GM12878 (cell line): ENCODE data around the gene GALNT18.

Source experiments
- CREB1 ChIP-seq: IDR thresholded peaks from 2 replicates; pipeline ENCODE4 v1.6.1; 2012; ENCODE audit warnings: low read depth, mild to moderate bottlenecking, inconsistent platforms
- JUNB ChIP-seq: IDR thresholded peaks from 2 replicates; pipeline ENCODE4 v1.6.1; 2016; ENCODE audit warnings: antibody characterized with exemption, mild to moderate bottlenecking
- POLR2A ChIP-seq: IDR thresholded peaks from 2 replicates; pipeline ENCODE4 v1.6.1; 2011; ENCODE audit warnings: low read depth, mild to moderate bottlenecking, low read length
- RB1 ChIP-seq: fragments of 450-650 bp; formaldehyde crosslinking; IDR thresholded peaks from 2 replicates; pipeline ENCODE4 v1.6.1; 2017; ENCODE audit warnings: mild to moderate bottlenecking, borderline replicate concordance
- STAT1 ChIP-seq: fragments of 450-650 bp; conservative IDR thresholded peaks from 2 replicates; pipeline ENCODE4 v1.6.1; 2014; ENCODE audit warnings: antibody characterized with exemption, mild to moderate bottlenecking
- TAF1 ChIP-seq: IDR thresholded peaks from 2 replicates; pipeline ENCODE4 v1.6.1; 2011; ENCODE audit warnings: mild to moderate bottlenecking, low read depth, low read length, borderline replicate concordance
- ZNF274 ChIP-seq: IDR thresholded peaks from one replicate; pipeline ENCODE4 v1.8.0; 2011; ENCODE audit not compliant: insufficient read length, insufficient read depth
- TF ChIP-seq, protein P1 (sequence below), 3 experiments: IDR thresholded peaks in 2 of 3; conservative IDR thresholded peaks in 1 of 3; 2 replicates each; pipeline ENCODE4 v1.5.1; 2011; ENCODE audit warnings: low read depth in 3 of 3, low read length in 3 of 3, mild to moderate bottlenecking in 3 of 3, control low read depth in 2 of 3, moderate library complexity in 2 of 3, inconsistent platforms in 1 of 3, mixed read lengths in 1 of 3; ENCODE audit not compliant: control insufficient read depth in 2 of 3, insufficient read depth in 1 of 3; ENCODE audit errors: extremely low read depth in 1 of 3
- TF ChIP-seq, protein P2 (sequence below): fragments of 450-650 bp; formaldehyde crosslinking; IDR thresholded peaks from 2 replicates; pipeline ENCODE4 v1.4.0; 2020; ENCODE audit warnings: mild to moderate bottlenecking, moderate library complexity

DNA sequence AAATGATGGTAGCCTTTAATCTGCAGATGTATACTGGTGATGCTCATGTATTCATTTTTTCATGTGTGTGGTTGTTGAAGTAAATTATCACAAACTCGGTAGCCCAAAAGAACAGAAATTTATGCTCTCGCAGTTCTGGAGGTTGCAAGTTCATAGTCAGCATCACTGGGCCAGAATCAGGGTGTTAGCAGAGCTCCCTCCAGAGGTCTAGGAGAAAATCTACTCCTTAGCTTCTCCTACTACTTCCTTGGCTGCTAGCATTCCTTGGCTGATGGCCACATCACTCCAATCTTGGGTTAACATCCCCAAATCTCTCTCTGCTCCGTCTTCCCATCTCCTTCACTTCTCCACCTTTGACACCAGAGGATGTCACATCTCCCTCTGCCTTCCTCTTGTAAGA, 45.3 kb upstream of the GALNT18 start:
- TF ChIP-seq ZNF274 (no peak), POLR2A (no peak), CREB1 (no peak), STAT1 (no peak), RB1 (no peak), JUNB (no peak), TAF1 (no peak)
- TF ChIP-seq, protein P1, sequence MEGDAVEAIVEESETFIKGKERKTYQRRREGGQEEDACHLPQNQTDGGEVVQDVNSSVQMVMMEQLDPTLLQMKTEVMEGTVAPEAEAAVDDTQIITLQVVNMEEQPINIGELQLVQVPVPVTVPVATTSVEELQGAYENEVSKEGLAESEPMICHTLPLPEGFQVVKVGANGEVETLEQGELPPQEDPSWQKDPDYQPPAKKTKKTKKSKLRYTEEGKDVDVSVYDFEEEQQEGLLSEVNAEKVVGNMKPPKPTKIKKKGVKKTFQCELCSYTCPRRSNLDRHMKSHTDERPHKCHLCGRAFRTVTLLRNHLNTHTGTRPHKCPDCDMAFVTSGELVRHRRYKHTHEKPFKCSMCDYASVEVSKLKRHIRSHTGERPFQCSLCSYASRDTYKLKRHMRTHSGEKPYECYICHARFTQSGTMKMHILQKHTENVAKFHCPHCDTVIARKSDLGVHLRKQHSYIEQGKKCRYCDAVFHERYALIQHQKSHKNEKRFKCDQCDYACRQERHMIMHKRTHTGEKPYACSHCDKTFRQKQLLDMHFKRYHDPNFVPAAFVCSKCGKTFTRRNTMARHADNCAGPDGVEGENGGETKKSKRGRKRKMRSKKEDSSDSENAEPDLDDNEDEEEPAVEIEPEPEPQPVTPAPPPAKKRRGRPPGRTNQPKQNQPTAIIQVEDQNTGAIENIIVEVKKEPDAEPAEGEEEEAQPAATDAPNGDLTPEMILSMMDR (IDR thresholded peaks at IDR 0.05 in 2 of 3, conservative IDR thresholded peaks at IDR 0.05 in 1 of 3; ENCODE audit: control insufficient read depth in 2 of 3, extremely low read depth in 1 of 3, insufficient read depth in 1 of 3, low read depth in 3 of 3, low read length in 3 of 3): peak in 2 of 3 experiments; percentile 16 to 19; a peak in 2 of 6 replicates
- TF ChIP-seq, protein P2, sequence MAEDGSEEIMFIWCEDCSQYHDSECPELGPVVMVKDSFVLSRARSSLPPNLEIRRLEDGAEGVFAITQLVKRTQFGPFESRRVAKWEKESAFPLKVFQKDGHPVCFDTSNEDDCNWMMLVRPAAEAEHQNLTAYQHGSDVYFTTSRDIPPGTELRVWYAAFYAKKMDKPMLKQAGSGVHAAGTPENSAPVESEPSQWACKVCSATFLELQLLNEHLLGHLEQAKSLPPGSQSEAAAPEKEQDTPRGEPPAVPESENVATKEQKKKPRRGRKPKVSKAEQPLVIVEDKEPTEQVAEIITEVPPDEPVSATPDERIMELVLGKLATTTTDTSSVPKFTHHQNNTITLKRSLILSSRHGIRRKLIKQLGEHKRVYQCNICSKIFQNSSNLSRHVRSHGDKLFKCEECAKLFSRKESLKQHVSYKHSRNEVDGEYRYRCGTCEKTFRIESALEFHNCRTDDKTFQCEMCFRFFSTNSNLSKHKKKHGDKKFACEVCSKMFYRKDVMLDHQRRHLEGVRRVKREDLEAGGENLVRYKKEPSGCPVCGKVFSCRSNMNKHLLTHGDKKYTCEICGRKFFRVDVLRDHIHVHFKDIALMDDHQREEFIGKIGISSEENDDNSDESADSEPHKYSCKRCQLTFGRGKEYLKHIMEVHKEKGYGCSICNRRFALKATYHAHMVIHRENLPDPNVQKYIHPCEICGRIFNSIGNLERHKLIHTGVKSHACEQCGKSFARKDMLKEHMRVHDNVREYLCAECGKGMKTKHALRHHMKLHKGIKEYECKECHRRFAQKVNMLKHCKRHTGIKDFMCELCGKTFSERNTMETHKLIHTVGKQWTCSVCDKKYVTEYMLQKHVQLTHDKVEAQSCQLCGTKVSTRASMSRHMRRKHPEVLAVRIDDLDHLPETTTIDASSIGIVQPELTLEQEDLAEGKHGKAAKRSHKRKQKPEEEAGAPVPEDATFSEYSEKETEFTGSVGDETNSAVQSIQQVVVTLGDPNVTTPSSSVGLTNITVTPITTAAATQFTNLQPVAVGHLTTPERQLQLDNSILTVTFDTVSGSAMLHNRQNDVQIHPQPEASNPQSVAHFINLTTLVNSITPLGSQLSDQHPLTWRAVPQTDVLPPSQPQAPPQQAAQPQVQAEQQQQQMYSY: no peak
